AG10803 (cell line): ENCODE data around the gene FILIP1L.

Experiments
- DNase-seq: peaks from one replicate; pipeline ENCODE4 v3.0.0; 2010; ENCODE audit warnings: low read depth
- H3K4me3 ChIP-seq: 2 replicates; pipeline ENCODE4 v1.5.1; 2011; ENCODE audit warnings: mild to moderate bottlenecking, low read length, control low read depth
- CTCF ChIP-seq: conservative IDR thresholded peaks from 2 replicates; pipeline ENCODE4 v1.5.1; 2011; ENCODE audit warnings: mild to moderate bottlenecking, low read length, control low read depth, inconsistent platforms

FILIP1L gene

GRCh38 chr3:100044369-100044768, 69.9 kb downstream of the FILIP1L start:
- no peak overlapping the region for H3K4me3 ChIP-seq
- DNase-seq, result no peak

GRCh38 chr3:100043271-100043670, 71.0 kb downstream of the FILIP1L start:
- no peak overlapping the region for H3K4me3 ChIP-seq
- TF ChIP-seq CTCF, result no peak
- no peak for DNase-seq

More at GRCh38 chr3:100044369-100044768, 69.9 kb downstream of the FILIP1L start:
- TF ChIP-seq CTCF, result no peak

- no peak overlapping the region for H3K4me3 ChIP-seq
- no peak for TF ChIP-seq CTCF
- DNase-seq, result peak; percentile 90
Measured at GRCh38 chr3:100042166-100042981, 71.9 kb downstream of the FILIP1L start.

- TF ChIP-seq CTCF, result no peak
- H3K4me3 ChIP-seq, result no peak overlapping the region
- DNase-seq, result peak; percentile 90
Measured at GRCh38 chr3:100041328-100041749, 73.0 kb downstream of the FILIP1L start.

- no peak for TF ChIP-seq CTCF
- no peak overlapping the region for H3K4me3 ChIP-seq
- peak; percentile 73 for DNase-seq
Measured at GRCh38 chr3:100040451-100041225, 73.7 kb downstream of the FILIP1L start.

GRCh38 chr3:100039075-100039474, 75.2 kb downstream of the FILIP1L start:
- no peak overlapping the region for H3K4me3 ChIP-seq
- DNase-seq, result no peak
- no peak for TF ChIP-seq CTCF
